HG03108 (cell line): ENCODE measurements around the gene PPP1R36.
"Not testable (repeated sequence)": the region's sequence is repeated elsewhere in the genome, so short reads cannot be mapped to it uniquely, and the experiment has no call there.

Experiments used
- ATAC-seq: cut with Tn5 transposase; IDR thresholded peaks from one replicate; pipeline ENCODE4 v1.9.1; 2021; ENCODE audit warnings: moderate library complexity; ENCODE audit not compliant: unreplicated experiment

The PPP1R36 gene

GRCh38 chr14:64549791-64550620 lies at the start of gene PPP1R36:
Gene PPP1R36 (plus strand): TSS chr14:64549961. CDS start chr14:64549998, 37 bp downstream.
- no peak for ATAC-seq

GRCh38 chr14:64500088-64500487 lies 49.7 kb upstream of the PPP1R36 start:
- no peak for ATAC-seq

- ATAC-seq: no peak
These were observed 48.2 kb upstream of the PPP1R36 start for GRCh38 chr14:64501411-64502171.

GRCh38 chr14:64502456-64502855 lies 47.3 kb upstream of the PPP1R36 start:
- no peak for ATAC-seq

- ATAC-seq: peak; percentile 0
These were observed 46.8 kb upstream of the PPP1R36 start for GRCh38 chr14:64502887-64503433.

GRCh38 chr14:64503434-64504309 lies 46.1 kb upstream of the PPP1R36 start, which contains the start of gene ZBTB25:
Gene ZBTB25 (minus strand): TSS chr14:64503838. CDS start chr14:64490533, 13,305 bp downstream.
- peak; percentile 54 for ATAC-seq

- peak; percentile 18 for ATAC-seq
These were observed 45.4 kb upstream of the PPP1R36 start, which contains the start of gene ZBTB1 for GRCh38 chr14:64504310-64504896. Gene ZBTB1 (plus strand): TSS chr14:64504770. CDS start chr14:64521505, 16,735 bp downstream.

GRCh38 chr14:64504897-64505794 lies 44.6 kb upstream of the PPP1R36 start:
- peak; percentile 23 for ATAC-seq

- no peak for ATAC-seq
These were observed 43.0 kb upstream of the PPP1R36 start for GRCh38 chr14:64506721-64507120.

GRCh38 chr14:64507376-64508156 lies 42.2 kb upstream of the PPP1R36 start:
- no peak for ATAC-seq

GRCh38 chr14:64508215-64508776 lies 41.5 kb upstream of the PPP1R36 start:
- ATAC-seq: no peak

- ATAC-seq: no peak
These were observed 40.7 kb upstream of the PPP1R36 start for GRCh38 chr14:64509036-64509435.

GRCh38 chr14:64510825-64511671 lies 38.7 kb upstream of the PPP1R36 start:
- ATAC-seq: peak; percentile 37

- ATAC-seq: no peak
These were observed 36.5 kb upstream of the PPP1R36 start for GRCh38 chr14:64513271-64513670.

- ATAC-seq: no peak
These were observed 34.7 kb upstream of the PPP1R36 start for GRCh38 chr14:64515053-64515452.

GRCh38 chr14:64516969-64517368 lies 32.8 kb upstream of the PPP1R36 start:
- ATAC-seq: no peak

- not testable (repeated sequence) for ATAC-seq
These were observed 32.1 kb upstream of the PPP1R36 start for GRCh38 chr14:64517667-64518066.
